Measurements from ENCODE around the gene KLHL14.
A peak's percentile ranks its signal among the peaks of the same experiment; 100 is the strongest.
"Not testable (repeated sequence)": the region's sequence is repeated elsewhere in the genome, so short reads cannot be mapped to it uniquely, and the experiment has no call there.

Gene KLHL14

GRCh38 chr18:32714571-32715148, 58.2 kb downstream of the KLHL14 start:
- DNase-seq: peak; percentile 62 to 75

GRCh38 chr18:32712860-32713259, 60.0 kb downstream of the KLHL14 start:
- DNase-seq: no peak

DNA sequence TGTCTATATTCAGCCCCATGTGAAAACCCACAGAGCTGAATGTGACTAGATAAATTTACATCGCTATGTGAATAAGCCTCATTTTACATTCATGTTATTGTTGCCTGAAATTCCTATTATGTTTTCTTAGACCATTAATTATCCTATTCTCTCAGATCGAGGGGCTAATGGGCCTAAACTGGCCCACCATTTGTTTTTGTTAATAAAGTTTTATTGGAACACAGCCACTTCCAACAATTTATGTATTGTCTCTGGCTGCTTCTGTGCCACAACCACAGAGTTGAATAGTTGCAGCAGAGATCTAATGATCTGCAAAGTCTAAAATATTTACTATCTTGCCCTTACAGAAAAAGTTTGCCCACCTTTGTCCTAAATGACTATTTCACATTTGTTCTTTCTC, 61.0 kb downstream of the KLHL14 start:
- DNase-seq: no peak

DNA sequence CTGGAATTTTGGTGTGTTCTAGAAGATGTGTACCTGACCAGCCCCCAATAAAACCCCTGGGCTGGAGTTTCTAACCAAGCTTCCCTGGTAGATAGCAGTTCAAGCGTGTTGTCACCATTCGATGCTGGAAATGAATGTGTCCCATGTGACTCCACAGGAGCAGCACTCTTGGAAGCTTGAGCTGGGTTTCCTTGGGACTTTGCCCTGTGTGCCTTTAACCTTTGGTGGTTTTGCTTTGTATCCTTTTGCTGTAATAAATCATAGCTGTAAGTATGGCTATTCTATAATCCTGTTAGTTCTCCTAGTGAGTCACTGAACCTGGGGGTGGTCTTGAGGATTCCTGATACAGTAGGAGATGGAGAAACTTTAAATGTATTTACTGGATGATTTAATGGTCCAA, 65.2 kb downstream of the KLHL14 start:
- no peak for DNase-seq

GRCh38 chr18:32707147-32707546, 65.7 kb downstream of the KLHL14 start:
- peak; percentile 60 to 80 for DNase-seq

DNA sequence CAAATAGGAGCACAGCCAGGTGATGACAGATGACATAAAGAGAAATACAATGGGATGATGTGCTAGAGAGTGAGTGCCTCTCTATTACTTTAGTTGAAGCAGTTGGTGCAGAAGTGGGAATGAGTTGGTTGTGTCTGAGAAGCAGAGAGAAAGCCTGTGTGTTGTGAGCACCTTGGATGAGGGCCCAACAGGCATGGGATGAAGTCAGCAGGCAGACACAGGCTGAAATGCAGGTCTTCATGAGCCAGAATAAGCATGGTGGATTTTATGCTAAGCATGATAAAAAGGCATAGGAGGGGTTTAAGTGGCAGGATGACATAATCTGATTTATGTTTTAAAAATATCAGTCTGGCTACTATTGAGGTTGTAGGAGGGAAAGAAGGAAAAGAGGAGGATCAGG, 71.5 kb downstream of the KLHL14 start:
- DNase-seq: no peak

- peak in 1 of 2 experiments; percentile 15 for DNase-seq
Measured at GRCh38 chr18:32698153-32698552, 74.7 kb downstream of the KLHL14 start.

- DNase-seq: no peak
Measured at GRCh38 chr18:32696376-32696775, 76.4 kb downstream of the KLHL14 start.

DNA sequence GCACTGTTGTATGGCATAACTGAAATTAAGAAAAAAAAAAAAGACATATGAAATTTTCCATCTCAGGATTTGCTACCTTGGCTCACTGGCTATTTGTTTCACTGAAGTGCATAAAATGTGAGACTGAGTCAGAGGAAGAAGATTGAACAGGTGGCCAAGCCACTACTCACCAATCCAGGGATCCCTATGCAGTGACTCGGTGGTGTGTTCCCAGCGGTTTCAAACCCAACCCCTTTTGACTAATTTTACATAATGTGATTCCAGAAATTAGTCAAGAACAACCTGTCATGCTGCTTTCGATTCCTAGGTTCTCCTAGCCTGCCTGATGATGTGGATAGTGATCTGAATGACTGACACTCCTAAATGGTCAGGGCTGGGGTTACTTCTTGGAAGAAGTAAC, 77.3 kb downstream of the KLHL14 start:
- DNase-seq: no peak

- DNase-seq: no peak
Measured at GRCh38 chr18:32688821-32689220, 84.0 kb downstream of the KLHL14 start.

- DNase-seq: no peak
Measured at GRCh38 chr18:32684940-32685339, 87.9 kb downstream of the KLHL14 start.

DNA sequence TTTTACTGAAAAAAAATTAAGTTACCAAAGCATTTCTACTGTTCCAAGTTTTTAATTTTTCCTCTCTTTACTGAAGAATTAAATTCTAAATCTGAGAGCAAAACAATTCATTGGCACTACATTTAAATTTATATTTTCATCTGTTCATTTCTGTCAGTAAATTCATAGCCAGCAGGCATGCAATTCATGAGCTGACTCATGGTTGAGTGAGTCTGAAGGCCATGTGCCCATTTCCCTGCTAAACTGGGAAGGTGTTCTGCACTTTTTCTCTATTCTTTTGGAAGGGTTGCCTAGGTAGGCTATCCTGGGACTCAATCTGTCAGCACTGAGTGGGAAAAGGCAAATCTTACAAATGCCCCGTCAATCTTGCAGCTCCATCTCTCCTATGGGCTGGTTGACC, 88.7 kb downstream of the KLHL14 start:
- DNase-seq: no peak

DNA sequence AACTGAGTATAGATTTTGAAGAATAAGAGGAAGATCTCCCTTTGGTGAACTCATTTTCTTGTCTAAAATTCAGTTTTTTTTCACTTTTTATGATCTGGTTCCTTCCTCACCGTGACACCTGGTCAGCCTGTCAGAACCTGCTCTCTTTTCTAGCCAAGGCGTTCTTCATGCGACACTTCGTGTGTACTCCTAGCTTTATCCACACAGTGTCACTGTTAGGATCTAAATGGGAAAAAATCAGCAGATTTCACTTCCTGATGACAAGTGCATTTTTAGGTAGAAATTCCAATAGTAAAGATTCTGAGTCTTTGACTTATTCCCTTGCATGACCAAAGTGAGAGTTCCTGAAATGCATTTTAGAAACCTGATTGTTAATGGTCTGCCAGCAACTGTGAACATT, 89.8 kb downstream of the KLHL14 start:
- DNase-seq: no peak

DNA sequence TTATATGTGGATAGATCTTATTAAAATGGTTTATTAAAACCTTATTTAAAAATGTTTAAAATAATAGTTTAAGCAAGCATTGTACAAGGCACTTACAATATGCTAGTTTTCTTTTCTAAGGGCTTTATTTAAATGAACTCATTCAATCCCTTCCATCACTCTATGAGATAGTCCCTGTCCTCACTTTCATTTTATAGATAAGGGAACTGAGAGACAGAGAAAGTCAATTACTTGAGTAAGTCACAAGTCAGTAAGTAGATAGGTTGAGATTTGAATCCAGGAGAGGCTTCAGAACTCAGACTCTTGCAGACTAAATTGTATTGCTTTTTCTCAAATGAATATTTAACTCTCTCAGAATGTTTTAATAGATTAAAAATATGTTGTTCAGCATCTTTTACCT, 95.2 kb downstream of the KLHL14 start:
- no peak for DNase-seq

GRCh38 chr18:32674491-32674890, 98.3 kb downstream of the KLHL14 start:
- DNase-seq: peak; percentile 7 to 15

GRCh38 chr18:32672398-32672797, 100.4 kb downstream of the KLHL14 start:
- DNase-seq: no peak

GRCh38 chr18:32670727-32671126, 102.1 kb downstream of the KLHL14 start:
- DNase-seq: no peak

DNA sequence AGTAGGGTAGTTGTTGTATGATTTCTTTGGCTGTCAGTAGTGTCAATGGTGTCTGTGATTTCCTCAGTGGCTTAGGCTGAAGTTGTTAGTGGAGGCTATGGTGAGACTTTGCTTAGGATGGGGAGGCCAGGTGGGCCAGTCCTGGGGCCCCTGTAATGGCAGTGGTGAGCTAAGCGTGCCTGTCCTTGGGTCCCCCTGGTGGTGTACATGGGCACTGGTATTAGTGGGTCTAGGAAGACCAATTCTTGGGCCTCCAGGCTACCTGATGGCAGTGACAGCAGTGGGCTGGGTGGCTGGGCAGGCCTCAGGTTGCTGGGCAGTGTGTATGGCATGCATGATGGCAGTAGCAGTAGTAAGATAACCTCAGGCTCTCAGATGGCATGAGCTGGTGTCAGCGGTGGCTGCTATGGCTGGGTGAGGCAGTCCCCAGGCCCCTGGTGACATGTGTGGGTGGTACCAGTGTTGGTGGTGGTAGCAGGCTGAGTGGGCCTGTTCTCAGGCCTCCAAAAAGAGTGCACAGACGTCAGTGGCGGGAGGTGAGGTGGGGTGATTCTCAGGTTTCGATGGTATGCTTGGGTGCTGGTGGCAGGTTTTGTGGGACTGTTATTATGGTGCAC, 103.2 kb downstream of the KLHL14 start:
- DNase-seq: no peak

DNA sequence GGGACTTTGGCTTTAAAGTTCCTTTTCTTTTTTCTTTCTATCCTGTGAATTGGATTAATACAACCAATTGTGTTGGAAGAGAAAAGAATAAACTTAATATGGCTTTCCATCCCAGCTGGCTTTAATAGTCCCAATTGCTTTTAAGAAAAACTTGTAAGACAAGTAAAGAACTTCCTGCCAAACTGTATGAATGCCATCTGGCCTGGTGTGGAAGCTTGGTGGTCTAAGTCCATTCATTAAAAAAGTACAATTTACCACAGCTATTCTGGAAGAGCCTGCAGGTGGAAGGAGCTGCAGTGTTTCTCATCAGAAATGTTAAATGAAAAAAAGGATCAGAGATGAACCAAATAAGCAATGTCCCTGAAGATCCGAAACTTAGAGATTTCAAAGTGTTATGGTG, 103.9 kb downstream of the KLHL14 start:
- DNase-seq: no peak

GRCh38 chr18:32661486-32662299, 111.1 kb downstream of the KLHL14 start:
- no peak for DNase-seq

GRCh38 chr18:32654507-32654906, 118.3 kb downstream of the KLHL14 start:
- not testable (repeated sequence) for DNase-seq

DNA sequence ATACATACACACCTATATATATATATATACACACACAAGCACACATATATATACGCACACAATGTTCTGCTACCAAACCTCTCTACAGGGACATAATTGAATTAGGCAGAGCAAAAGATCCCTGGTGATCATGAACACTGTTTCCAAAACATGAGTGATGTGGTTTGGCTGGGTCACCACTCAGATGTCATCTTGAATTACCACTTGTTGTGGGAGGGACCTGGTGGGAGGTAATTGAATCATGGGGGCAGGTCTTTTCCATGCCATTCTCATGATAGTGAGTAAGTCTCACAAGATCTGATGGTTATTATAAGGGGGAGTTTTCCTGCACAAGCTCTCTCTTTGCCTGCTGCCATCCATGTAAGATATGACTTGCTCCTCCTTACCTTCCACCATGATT, 135.2 kb downstream of the KLHL14 start:
- not testable (repeated sequence) for DNase-seq

- no peak for DNase-seq
Measured at GRCh38 chr18:32637226-32637625, 135.6 kb downstream of the KLHL14 start.

DNA sequence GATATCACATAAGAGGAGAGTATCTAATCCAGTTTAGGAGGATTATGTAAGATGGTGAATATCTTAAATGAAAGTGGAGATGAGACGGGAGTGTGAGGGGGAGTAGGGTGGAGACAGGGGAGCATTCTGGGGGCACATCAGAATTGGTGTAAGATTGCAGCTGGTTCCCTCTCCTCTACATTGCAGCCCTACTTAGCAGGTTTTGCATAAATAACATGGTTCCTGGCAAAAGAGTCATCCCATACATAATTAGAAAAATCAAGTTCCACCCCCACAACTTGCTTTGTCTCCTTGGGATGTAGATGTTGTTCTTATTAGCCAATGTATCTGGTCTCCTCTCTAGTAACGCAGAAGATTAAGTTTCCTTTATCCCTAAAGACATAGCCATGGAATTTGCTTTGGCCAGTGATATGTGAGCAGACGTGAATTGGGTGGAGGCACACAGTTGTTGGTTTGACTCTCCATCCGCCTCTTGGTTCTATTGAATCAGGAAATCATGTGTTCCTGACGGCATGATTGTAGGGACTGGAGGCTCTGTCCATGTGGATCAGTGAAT, 137.9 kb downstream of the KLHL14 start:
- no peak for DNase-seq
